Measurements from ENCODE around the gene ZNF791. TPM values are rescaled to one million over a fixed set of nuclear protein-coding genes. Genes with fewer than 3 reads are reported as not detected.
"Not testable (repeated sequence)": the region's sequence is repeated elsewhere in the genome, so short reads cannot be mapped to it uniquely, and the experiment has no call there.

Gene ZNF791
- total RNA-seq, 1 experiment from 2014 or later = 13.6 TPM

DNA sequence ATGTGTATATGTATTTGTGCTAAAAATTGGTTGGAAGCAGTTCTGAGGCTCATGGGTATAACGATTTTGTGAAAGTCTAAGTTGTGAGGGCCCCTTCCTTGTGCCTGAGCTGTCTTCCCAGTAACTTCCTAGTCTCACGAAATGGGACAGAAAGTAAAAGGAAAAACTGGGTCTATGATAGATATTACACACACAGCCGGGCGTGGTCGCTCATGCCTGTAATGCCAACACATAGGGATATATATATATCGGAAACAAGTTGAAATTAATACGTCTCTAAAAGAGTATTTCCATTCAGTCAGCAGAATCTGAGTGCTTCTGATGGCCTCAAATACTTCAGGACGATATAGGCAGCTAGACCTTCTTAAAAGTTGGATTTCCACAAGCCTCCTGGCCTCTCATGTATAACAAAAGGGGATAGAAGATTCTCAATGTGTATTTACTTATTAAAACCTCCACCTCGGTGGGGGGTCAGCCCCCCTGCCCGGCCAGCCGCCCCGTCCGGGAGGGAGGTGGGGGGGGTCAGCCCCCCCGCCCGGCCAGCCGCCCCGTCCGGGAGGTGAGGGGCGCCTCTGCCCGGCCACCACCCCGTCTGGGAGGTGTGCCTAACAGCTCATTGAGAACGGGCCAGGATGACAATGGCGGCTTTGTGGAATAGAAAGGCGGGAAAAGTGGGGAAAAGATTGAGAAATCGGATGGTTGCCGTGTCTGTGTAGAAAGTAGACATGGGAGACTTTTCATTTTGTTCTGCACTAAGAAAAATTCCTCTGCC is 10.7 kb downstream of the ZNF791 start:
- not testable (repeated sequence) for H3K27me3 ChIP-seq, DNase-seq, H3K4me3 ChIP-seq
- H3K36me3 ChIP-seq = peaks cover 87% of the 10 kb centered on the region
- H3K9me3 ChIP-seq = peaks cover 68% of the 10 kb centered on the region

DNA sequence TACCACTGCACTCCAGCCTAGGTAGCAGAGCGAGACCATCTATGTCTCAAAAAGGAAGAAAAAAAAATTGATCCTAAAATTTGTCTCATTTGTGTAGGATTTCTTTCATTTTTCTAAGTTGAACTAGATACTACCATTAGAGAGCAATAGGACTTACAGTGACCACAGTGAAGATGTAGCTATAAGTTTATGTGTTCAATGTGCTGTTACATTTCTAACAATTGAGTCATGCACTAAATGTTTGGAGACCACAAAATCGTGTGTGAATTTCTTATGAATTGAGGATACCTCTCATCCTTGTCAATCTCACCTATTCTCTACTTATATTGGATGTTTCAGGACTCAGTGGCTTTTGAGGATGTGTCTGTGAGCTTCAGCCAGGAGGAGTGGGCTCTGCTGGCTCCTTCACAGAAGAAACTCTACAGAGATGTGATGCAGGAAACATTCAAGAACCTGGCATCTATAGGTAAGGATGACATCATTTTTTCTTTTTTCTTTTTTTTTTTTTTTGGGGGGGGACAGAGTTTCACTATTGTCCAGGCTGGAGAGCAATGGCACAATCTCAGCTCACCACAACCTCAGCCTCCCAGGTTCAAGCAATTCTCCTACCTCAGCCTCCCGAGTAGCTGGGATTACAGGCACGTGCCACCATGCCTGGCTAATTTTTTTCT is 12.8 kb downstream of the ZNF791 start:
- Histone ChIP-seq H3K27me3 (no peaks in the 10 kb centered on the region), H3K4me3 (no peak overlapping the region), H3K36me3 (peaks cover 91% of the 10 kb centered on the region), H3K9me3 (peaks cover 80% of the 10 kb centered on the region)
- DNase-seq = no peak

DNA sequence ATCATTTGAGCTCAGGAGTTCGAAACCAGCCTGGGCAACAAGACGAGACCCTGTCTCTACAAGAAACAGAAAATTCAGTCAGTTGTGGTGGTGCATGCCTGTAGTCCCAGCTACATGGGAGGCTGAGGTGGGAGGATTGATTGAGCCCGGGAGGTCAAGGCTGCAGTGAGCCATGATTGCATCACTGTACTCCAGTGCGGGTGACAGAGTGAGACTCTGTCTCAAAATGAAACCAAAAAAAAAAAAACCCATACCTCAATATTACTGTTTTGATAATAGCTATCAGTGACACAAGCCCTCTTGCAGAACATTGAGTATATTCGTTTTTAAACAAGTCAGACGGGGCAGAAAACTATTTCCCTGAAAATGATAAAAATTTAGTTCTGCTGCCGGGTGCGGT is 16.2 kb downstream of the ZNF791 start:
- Histone ChIP-seq H3K27me3 (no peaks in the 10 kb centered on the region), H3K36me3 (peaks cover 95% of the 10 kb centered on the region), H3K9me3 (peaks cover 75% of the 10 kb centered on the region), H3K4me3 (no peak overlapping the region)
- no peak for DNase-seq

DNA sequence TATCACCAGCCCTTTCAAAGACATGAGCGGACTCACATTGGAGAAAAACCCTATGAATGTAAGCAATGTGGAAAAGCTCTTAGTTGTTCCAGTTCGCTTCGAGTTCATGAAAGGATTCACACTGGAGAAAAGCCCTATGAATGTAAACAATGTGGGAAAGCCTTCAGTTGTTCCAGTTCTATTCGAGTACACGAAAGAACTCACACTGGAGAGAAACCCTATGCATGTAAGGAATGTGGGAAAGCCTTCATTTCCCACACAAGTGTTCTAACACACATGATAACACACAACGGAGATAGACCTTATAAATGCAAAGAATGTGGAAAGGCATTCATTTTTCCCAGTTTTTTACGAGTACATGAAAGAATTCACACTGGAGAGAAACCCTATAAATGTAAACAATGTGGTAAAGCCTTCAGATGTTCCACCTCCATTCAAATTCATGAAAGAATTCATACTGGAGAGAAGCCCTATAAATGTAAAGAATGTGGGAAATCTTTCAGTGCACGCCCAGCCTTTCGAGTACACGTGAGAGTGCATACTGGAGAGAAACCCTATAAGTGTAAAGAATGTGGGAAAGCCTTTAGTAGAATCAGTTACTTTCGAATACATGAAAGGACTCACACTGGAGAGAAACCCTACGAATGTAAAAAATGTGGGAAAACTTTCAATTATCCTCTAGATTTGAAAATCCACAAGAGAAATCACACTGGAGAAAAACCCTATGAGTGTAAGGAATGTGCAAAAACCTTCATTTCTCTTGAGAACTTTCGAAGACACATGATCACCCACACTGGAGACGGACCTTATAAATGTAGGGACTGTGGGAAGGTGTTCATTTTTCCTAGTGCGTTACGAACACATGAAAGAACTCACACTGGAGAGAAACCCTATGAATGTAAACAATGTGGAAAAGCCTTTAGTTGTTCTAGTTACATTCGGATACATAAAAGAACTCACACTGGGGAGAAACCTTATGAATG is 17.6 kb downstream of the ZNF791 start:
- Histone ChIP-seq H3K36me3 (peaks cover 84% of the 10 kb centered on the region), H3K9me3 (peaks cover 66% of the 10 kb centered on the region)

DNA sequence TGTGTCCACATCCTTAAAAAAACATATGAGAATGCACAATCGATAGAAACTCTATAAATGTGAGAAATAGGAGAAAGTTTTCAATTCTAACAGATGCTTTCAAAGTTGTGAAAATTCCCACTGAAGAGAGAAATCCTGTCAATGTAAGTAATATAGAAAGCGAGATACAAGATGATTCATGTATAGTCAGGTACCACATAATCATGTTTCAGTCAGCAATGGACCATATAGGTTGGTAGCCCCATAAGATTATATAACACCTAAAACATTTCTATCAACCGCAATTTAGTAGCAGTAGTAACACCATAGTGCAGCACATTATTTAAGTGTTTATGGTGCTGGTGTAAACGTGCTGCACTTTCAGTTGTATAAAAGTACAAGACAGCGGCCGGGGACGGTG is 18.5 kb downstream of the ZNF791 start:
- no peak for DNase-seq
- Histone ChIP-seq H3K36me3 (peaks cover 75% of the 10 kb centered on the region), H3K27me3 (no peaks in the 10 kb centered on the region), H3K4me3 (no peak overlapping the region), H3K9me3 (peaks cover 60% of the 10 kb centered on the region)

More for the DNA sequence above, 17.6 kb downstream of the ZNF791 start:
- Histone ChIP-seq H3K4me3 (no peak overlapping the region), H3K27me3 (no peaks in the 10 kb centered on the region)
- DNase-seq = no peak

DNA sequence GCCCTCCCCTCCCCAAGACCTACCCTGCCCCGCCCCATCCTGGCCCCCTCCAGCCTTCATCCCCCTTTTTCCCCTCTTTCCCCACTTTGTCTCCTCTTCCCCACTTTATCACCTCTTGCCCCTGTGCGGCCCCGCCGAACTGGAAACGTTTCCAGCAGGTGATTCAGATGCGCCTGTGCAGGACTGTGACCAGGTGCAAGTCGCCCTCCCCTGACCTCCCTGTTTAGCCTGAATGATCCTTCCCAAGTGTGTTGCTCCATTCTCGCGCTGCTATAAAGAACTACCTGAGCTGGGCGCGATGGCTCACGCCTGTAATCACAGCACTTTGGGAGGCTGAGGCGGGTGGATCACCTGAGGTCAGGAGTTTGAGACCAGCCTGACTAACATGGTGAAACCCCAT is 25.9 kb downstream of the ZNF791 start:
- Histone ChIP-seq H3K36me3 (peaks cover 1% of the 10 kb centered on the region), H3K9me3 (peaks cover 4% of the 10 kb centered on the region), H3K27me3 (no peaks in the 10 kb centered on the region), H3K4me3 (no peak overlapping the region)
- no peak for DNase-seq

DNA sequence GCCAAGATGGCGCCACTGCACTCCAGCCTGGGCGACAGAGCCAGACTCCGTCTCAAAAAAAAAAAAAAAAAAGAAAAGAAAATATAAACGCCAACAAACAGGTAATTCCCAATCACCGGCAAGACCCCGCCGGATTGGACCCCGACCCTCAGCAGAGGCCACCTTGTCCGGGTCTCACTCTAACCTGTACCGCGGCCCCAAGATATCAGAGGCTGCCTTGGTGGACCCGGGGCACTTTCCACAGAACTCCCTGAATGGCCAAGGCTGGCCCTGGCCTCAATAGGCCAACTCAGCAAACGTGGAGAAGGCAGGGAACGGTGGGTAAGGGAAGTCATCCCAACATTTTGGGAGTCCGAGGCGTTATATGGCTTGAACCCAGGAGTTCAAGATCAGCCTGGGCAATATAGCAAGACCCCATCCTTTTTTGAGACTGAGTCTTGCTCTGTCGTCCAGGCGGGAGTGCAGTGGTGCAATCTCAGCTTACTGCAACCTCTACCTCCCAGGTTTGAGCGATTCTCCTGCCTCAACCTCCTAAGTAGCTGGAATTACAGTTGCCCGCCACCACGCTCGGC is 28.0 kb downstream of the ZNF791 start:
- no peak for DNase-seq
- Histone ChIP-seq H3K4me3 (no peak overlapping the region), H3K27me3 (no peaks in the 10 kb centered on the region), H3K36me3 (no peaks in the 10 kb centered on the region), H3K9me3 (peaks cover 4% of the 10 kb centered on the region)

DNA sequence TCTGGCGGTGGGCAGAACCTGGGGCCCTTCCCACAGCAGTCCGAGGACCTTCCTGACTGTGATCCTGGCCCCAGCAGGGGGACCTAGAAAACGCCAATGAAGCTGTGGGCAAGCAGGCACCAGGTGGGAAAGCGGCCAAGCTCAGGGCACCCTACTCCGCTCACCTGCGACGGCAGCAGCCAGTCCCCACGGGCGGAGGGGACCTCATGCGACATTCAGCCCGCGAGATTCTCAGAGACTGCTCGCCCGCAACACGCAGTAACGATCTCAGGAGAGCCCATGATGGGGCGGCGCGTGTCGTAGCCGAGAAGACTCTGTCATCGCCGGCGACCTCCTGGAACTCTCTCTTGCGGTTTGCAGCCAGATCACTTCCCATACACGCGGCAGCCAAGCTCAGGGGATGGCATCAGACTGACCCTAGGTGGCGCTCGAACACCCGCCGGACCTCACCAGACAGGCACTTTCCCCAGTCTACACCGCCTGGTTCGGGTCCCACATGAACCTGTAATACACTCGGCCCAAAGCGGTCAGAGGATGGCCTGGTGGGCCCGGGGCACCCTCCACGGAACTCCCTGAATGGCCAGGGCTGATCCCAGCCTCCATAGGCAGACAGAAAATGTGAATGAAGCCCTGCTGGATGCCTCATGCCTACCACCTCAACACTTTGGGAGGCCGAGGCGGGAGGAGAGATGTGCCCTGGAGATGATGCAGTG is 29.3 kb downstream of the ZNF791 start:
- H3K27me3 ChIP-seq = no peaks in the 10 kb centered on the region
- DNase-seq = peak; percentile 70
- peaks cover 4% of the 10 kb centered on the region for H3K9me3 ChIP-seq
- no peak overlapping the region for H3K4me3 ChIP-seq
- no peaks in the 10 kb centered on the region for H3K36me3 ChIP-seq

DNA sequence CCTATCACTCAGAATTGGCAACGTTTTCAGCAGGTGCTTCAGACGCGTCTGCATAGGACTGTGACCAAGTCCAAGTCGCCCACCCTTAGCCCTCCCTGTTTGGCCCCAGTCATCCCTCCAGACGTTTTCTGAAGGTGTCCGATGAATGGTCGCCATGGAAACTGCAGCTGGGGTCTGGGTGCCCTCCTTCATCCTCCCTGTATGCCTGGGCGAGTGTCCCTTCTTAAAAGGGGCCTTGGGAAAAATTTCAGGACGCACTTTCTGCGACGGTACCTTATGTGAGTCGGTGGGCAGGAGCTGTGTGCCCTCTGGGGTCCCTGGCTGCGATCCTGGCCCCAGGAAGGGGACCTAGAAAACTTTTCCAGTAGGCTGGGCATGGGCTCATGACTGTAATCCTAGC is 30.7 kb downstream of the ZNF791 start:
- no peaks in the 10 kb centered on the region for H3K27me3 ChIP-seq
- H3K4me3 ChIP-seq = no peak overlapping the region
- DNase-seq = no peak

DNA sequence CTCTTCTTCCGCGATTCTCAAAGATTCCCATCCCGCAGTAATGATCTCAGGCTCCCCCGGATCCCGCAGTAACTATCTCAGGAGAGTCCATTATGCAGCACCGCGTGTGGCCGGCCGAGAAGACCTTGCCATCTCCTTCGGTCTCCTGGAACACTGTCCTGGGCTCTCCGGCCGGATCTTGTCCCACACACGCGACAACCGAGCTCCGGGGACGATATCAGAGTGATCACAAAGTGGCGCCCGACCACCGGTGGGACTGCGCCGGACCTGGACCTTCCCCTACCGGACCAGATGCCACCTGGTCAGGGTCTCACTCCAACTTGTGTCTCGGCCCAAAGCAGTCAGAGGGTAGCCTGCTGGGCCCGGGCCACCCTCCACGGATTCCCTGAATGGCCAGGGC is 31.8 kb downstream of the ZNF791 start:
- Histone ChIP-seq H3K36me3 (no peaks in the 10 kb centered on the region), H3K4me3 (no peak overlapping the region), H3K27me3 (no peaks in the 10 kb centered on the region), H3K9me3 (peaks cover 4% of the 10 kb centered on the region)
- no peak for DNase-seq

More for the DNA sequence above, 30.7 kb downstream of the ZNF791 start:
- peaks cover 4% of the 10 kb centered on the region for H3K9me3 ChIP-seq
- no peaks in the 10 kb centered on the region for H3K36me3 ChIP-seq

DNA sequence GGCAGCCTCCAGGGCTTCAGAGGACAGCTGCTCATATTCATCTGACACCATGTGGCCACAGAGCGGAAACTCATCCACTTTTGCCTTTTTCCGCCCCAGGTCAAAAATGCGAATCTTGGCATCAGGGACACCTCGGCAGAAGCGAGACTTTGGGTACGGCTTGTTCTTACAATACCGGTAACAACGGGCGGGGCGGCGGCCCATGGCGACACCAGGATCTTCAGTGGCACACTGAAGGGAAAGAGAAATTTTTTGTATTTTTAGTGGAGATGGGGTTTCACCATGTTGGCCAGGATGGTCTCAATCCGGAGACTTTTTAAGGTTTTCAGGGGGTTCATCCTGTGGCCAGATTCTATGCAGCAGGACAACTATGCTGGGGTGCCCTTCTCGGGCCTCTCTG is 33.0 kb downstream of the ZNF791 start:
- H3K4me3 ChIP-seq, H3K9me3 ChIP-seq, H3K27me3 ChIP-seq, DNase-seq, H3K36me3 ChIP-seq: not testable (repeated sequence)

DNA sequence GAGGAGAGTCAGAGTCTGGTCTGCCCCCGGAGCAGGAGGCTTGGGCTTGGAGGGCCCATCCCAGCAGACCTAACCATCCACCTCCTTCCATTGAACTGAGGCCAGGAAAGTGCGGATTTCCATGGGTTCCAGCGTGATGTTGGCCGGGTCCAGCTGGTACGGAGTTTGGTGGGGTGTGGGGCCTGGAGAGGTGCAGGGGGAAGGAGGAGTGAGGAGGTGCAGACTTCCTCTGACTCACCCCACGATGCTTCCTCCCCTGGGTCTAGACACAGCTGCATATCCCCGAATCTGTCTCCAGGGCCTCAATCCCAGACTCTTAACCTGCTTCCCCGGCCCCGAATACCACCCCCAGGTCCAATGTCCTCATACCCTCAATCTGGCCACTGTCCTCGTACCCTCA is 35.8 kb downstream of the ZNF791 start:
- H3K4me3 ChIP-seq = no peak overlapping the region

DNA sequence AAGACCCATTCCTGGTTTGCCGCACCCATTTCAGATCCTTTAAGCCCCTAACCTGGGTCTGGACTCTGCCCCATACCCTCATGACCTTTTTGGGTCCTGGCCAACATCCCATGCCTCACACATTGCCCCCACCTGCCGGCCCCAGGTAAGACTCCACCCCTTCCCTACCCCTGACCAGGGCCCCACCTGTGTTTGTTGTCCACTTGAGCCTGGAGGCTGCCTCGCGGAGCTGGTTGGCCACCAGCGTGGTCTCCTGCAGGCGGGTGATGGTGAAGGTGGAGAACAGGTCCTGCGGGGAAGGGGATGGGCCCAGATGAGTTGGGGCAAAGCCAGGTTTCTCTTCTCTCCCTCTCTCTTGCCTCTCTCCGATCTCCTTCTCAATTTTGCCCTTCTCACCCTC is 36.3 kb downstream of the ZNF791 start:
- H3K4me3 ChIP-seq = no peak overlapping the region
- no peaks in the 10 kb centered on the region for H3K9me3 ChIP-seq
- no peaks in the 10 kb centered on the region for H3K27me3 ChIP-seq
- no peak for DNase-seq
- H3K36me3 ChIP-seq = peaks cover 3% of the 10 kb centered on the region

More for the DNA sequence above, 35.8 kb downstream of the ZNF791 start:
- Histone ChIP-seq H3K9me3 (no peaks in the 10 kb centered on the region), H3K27me3 (no peaks in the 10 kb centered on the region), H3K36me3 (peaks cover 3% of the 10 kb centered on the region)
- DNase-seq = no peak

DNA sequence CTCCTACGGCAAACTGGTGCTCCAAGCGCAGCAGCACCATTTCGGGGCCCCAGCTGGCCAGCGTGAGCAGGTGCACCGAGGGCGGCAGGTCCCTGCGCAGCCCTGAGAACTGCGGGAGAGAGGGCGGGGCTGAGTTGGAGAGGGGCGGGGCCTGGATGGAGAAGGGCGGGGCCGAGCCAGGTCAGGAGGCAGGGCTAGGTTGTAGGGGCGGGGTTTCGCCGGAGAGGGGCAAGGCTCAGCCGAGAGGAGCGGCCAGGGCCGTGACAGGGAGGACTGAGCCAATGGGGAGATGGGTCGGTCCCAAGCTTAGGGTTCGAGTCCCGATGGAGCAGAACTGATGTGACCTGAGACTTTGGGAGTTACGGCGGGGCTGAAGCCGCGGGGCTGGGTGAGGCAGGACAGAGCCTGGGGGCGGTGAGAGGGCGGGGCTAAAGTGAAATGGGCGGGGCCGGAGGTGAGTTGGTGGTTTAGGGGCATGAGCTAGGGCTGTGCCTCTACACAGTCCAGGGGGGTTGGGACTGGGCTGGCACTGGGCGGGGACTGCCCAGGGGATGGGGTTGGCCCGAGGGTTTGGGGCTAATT is 36.9 kb downstream of the ZNF791 start:
- H3K27me3 ChIP-seq = no peaks in the 10 kb centered on the region
- no peak for DNase-seq
- H3K9me3 ChIP-seq = no peaks in the 10 kb centered on the region
- H3K36me3 ChIP-seq = peaks cover 3% of the 10 kb centered on the region
- no peak overlapping the region for H3K4me3 ChIP-seq

DNA sequence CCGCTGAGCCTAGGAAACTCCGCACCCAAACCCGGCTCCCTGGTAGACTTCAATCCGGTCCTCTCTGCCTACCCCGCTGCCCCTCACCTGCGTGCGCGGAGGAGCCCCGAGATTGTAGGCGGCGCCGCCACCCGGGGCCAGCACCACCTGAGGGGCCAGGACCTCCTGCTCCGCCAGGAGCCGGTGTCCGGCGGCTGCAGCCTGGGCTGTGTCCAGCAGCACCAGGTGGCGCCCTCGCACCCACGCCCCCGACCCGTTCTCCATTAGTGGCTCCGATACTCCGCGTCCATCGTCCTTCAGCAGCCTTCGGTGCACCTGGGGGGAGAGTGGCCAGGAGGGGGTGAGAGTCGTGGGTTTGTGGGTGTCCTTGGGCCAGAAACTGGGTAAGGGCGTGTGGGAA is 37.4 kb downstream of the ZNF791 start:
- no peak for DNase-seq
- H3K4me3 ChIP-seq = no peak overlapping the region

DNA sequence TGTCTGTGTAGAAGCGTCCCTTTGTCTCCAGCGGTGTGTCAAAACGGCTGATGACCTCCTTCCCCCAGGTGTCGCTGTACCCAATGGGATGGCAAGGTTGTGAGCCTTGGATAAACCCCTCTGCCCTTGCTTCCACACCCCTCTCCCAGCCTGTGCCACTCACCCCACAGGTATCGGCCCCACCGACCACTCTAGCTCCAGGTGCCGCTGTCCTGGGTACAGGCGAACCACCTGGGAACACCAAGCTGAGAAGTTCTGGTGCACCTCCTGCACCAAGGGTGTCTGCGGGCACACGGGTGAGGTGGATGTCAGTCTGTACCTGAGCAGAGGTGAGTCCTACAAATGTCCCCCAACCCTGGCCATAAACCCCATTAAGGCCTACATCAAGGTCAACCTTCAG is 39.2 kb downstream of the ZNF791 start:
- Histone ChIP-seq H3K4me3 (no peak overlapping the region), H3K9me3 (no peaks in the 10 kb centered on the region), H3K27me3 (no peaks in the 10 kb centered on the region), H3K36me3 (peaks cover 9% of the 10 kb centered on the region)
- DNase-seq = no peak

More for the DNA sequence above, 37.4 kb downstream of the ZNF791 start:
- peaks cover 3% of the 10 kb centered on the region for H3K36me3 ChIP-seq
- no peaks in the 10 kb centered on the region for H3K27me3 ChIP-seq
- no peaks in the 10 kb centered on the region for H3K9me3 ChIP-seq

Measured in MG63 (cell line).